GM10248 (cell line): ENCODE data around the gene ZNF433.

Source experiments
- CTCF ChIA-PET: fragments of 300-600 bp; sonication (Branson Sonifier 250); formaldehyde crosslinking; extraction: SDS; loops from one replicate; lab custom pipeline; 2021; ENCODE audit warnings: antibody characterized with exemption; lab: Yijun Ruan, JAX
- POLR2A ChIA-PET: fragments of 350-650 bp; sonication (Branson Sonifier 250); formaldehyde crosslinking; extraction: SDS; loops from one replicate; lab custom pipeline; 2020; ENCODE audit warnings: antibody characterized with exemption; lab: Yijun Ruan, JAX
- DNase-seq: peaks from one replicate; pipeline ENCODE4 v3.0.0; 2012; ENCODE audit errors: extremely low spot score
- TF ChIP-seq, protein P1 (sequence below): IDR thresholded peaks from 2 replicates; pipeline ENCODE4 v1.5.1; 2012; ENCODE audit warnings: mild to moderate bottlenecking, low read depth; ENCODE audit errors: extremely low read depth, missing control alignments, control extremely low read depth

Gene ZNF433

GRCh38 chr19:12055784-12056183 lies 20.3 kb upstream of the ZNF433 start:
- POLR2A ChIA-PET = no interaction called here
- CTCF ChIA-PET = interaction anchor here (0.7 to 3.7 kb wide), 16 partner anchors 20 to 355 kb away, joined by 3 to 18 read pairs (median 4); partner anchors contain the start of genes ZNF20, ZNF433 and ZNF491
- DNase-seq = no peak
- TF ChIP-seq, protein P1, sequence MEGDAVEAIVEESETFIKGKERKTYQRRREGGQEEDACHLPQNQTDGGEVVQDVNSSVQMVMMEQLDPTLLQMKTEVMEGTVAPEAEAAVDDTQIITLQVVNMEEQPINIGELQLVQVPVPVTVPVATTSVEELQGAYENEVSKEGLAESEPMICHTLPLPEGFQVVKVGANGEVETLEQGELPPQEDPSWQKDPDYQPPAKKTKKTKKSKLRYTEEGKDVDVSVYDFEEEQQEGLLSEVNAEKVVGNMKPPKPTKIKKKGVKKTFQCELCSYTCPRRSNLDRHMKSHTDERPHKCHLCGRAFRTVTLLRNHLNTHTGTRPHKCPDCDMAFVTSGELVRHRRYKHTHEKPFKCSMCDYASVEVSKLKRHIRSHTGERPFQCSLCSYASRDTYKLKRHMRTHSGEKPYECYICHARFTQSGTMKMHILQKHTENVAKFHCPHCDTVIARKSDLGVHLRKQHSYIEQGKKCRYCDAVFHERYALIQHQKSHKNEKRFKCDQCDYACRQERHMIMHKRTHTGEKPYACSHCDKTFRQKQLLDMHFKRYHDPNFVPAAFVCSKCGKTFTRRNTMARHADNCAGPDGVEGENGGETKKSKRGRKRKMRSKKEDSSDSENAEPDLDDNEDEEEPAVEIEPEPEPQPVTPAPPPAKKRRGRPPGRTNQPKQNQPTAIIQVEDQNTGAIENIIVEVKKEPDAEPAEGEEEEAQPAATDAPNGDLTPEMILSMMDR = no peak

GRCh38 chr19:12052497-12053169 lies 17.2 kb upstream of the ZNF433 start, which contains the start of gene ZNF878:
TSS of gene ZNF878 (minus strand) at chr19:12052961. CDS start at chr19:12052801, 160 bp downstream.
- TF ChIP-seq, protein P1 = peak; percentile 35
- DNase-seq = peak; percentile 87
- CTCF ChIA-PET = interaction anchor here (0.7 to 3.4 kb wide), 11 partner anchors 12 to 255 kb away, joined by 3 to 18 read pairs (median 5); partner anchors contain the start of genes ZNF491, ZNF763 and ZNF844
- POLR2A ChIA-PET = interaction anchor here (0.5 to 2.1 kb wide), 9 partner anchors 15 to 310 kb away, joined by 3 to 9 read pairs (median 4); partner anchors contain the start of genes ZNF433 and ZNF700

GRCh38 chr19:12052091-12052496 lies 16.6 kb upstream of the ZNF433 start:
- DNase-seq = no peak
- ChIA-PET CTCF (interaction anchor here (0.7 to 3.4 kb wide), 11 partner anchors 11 to 254 kb away, joined by 3 to 18 read pairs (median 5); partner anchors contain the start of genes ZNF491, ZNF763 and ZNF844), POLR2A (interaction anchor here (0.5 to 2.1 kb wide), 7 partner anchors 10 to 246 kb away, joined by 3 to 9 read pairs (median 5); partner anchors contain the start of genes ZNF433 and ZNF700)
- TF ChIP-seq, protein P1 = no peak

GRCh38 chr19:12047868-12048267 lies 12.4 kb upstream of the ZNF433 start:
- CTCF ChIA-PET = interaction anchor here (1.1 to 1.8 kb wide), 3 partner anchors 12 to 250 kb away, joined by 3 to 11 read pairs (median 5); partner anchors contain the start of gene ZNF763
- TF ChIP-seq, protein P1 = no peak
- no peak for DNase-seq
- POLR2A ChIA-PET = interaction anchor here (0.6 to 1.0 kb wide), 2 partner anchors 18 to 635 kb away, joined by 3 to 7 read pairs; no protein-coding TSS in a partner anchor

DNA sequence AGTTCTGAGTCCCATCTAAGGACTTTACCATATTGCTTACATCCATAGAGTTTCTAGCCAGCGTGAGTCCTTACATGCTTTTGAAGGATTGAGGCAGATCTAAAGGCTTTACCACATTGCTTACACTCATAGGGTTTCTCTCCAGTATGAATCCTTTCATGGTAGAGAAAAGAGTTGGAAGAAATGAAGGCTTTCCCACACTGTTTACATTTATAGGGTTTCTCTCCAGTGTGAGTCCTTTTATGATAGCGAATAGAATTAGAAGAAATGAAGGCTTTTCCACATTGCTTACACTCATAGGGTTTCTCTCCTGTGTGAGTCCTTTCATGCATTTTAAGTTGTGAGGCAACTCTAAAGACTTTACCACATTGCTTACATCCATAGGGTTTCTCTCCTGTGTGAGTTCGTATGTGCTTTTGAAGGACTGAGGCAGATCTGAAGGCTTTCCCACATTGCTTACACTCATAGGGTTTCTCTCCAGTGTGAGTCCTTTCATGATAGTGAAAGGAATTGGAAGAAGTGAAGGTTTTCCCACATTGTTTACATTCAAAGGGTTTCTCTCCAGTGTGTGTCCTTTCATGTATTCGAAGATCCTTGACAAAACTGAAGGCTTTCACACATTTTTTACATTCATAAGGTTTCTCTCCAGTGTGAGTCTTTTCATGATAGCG lies 8.4 kb upstream of the ZNF433 start:
- POLR2A ChIA-PET = no interaction called here
- TF ChIP-seq, protein P1 = no peak
- CTCF ChIA-PET = no interaction called here
- no peak for DNase-seq

- ChIA-PET CTCF (interaction anchor here (0.9 kb wide), 1 partner anchor 16 kb away, joined by 3 read pairs; no protein-coding TSS in a partner anchor), POLR2A (interaction anchor here (0.7 kb wide), 1 partner anchor 25 kb away, joined by 3 read pairs; no protein-coding TSS in a partner anchor)
- TF ChIP-seq, protein P1 = no peak
- no peak for DNase-seq
These were observed 7.4 kb upstream of the ZNF433 start for GRCh38 chr19:12042893-12043292.
